Stimulated activated naive CD8-positive, alpha-beta T cell treated with anti-CD3 and anti-CD28 coated beads, Interleukin-15, Interleukin-2, amounts not matched to agents 100 U/mL and 50 U/mL, for 24 hours (primary cell): ENCODE data around the gene P2RY2.
"Not testable (repeated sequence)": the region's sequence is repeated elsewhere in the genome, so short reads cannot be mapped to it uniquely, and the experiment has no call there.

Experiments used
- ATAC-seq: fragments of 150-1000 bp; cut with Tn5 transposase; one replicate; pipeline ENCODE4 v1.10.0; 2021
- DNase-seq: peaks from one replicate; pipeline ENCODE4 v3.0.0; 2021

Gene P2RY2

DNA sequence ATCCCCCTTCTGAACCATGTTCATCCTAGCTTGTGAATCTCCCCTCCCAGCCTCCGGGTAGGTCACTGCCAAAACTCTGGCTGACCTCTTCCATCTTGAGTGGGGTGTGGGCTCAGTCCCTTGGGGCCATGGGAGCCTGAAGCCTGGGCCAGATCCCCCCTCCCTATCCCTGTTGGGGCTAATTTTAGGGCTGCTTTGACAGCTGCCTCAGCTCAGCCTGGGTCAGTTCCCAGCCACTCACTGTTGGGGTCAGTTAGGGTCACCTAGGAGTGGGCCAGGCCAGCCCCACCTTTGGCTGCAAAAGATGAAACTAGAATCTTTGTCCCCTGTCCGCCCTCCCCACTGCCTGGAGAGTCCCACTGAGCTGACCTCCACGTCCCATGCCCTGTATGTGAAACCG is 29.8 kb upstream of the P2RY2 start:
- no peak for ATAC-seq
- no peak for DNase-seq

DNA sequence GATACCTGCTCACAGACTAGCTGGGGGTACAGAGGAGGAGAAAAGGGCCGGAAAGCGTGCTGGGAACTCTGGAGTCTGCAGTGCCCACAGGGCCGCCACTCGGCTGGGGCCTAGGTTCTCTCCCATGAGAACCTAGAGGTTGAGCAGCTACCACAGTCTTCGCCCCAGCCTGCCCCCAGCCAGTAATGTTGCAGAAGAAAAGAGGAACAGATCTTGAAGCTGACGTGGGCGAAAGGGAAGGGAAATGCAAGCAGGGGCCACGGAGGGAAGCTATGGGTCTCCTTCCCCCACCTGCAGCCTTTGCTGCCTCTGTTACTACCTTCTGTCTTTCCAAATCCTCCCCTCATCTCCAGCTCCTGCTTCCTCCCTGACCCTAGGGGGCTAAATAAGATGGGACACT is 28.8 kb upstream of the P2RY2 start:
- no peak for ATAC-seq
- DNase-seq = no peak

DNA sequence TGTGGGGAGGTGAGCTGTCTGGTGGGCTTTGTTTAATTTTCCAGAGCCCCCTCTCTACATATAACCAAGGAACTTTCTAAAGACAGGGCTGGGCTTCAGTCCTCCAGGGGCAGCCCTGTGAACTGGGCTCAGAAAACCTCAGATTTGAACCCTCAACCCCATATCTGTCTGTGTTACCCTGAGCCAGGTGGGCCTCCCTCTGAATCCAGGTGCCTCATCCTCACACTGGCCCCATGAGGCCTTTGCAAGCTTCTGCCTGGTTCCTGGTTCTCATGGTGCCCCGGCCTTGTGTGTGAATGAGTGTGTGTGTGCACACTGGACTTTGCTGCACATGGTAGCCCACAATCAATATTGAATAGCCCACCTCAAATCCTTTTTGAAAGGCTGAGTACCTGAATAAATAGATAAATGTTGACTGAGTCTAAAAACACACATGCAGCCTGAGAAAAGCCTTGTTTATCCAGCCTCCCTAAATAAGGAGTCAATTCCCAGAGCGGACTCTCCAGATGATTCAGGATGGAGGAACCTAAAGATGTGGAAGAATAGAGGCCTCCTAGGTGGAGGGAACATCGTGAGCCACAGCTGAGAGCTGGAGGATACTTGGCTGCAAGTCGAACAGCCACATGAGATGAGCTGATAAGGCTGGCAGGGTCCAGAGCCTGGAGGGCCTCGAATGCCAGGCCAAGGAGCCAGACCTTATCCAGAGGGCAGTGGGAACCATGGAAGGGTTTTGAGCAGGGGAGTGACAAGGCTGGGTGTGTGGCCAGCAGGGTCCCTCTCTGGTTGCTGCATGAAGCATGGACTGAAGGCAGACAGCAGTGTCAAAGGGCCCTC is 28.1 kb upstream of the P2RY2 start:
- ATAC-seq (no peak), DNase-seq (no peak)

DNA sequence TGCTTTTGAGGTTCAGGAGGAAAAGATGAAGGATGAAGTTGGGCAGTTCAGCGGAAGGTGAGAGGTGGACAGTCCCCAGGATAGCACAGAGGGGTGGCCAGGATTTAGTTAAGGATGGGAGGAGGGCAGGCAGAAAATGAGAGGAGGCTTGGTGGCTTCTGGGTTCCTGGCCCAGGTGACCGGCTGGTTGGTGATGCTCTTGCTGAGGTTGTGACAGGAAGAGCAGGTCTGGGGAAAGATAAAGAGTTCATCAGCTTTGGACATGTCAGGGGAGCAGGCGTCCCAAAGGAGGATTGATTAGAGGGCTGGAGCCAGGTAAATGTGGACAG is 27.6 kb upstream of the P2RY2 start:
- DNase-seq = no peak
- no peak for ATAC-seq

DNA sequence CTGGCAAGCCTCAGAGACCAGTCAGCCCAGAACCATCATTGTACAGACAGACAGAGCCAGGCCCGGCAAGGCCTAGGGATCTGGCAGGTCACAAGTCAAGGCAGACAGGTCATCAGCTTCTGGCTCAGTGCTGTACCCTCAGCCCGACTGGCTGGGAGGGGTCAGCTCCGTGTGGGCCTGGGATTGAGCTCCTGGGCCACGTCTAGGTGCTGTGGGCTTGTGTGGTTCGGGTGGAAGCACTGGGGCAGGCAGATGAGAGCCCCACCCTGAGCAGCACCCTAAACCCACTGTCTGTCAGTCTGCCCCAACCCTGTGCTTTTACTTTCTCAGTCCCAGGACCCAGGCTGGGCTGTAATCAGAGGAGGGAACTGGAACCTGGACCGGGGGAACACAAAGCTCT is 26.9 kb upstream of the P2RY2 start:
- ATAC-seq (no peak), DNase-seq (no peak)

- ATAC-seq = no peak
- DNase-seq = no peak
Observed at GRCh38 chr11:73192272-73192671, 25.8 kb upstream of the P2RY2 start.

GRCh38 chr11:73193251-73194033 is 24.6 kb upstream of the P2RY2 start:
- DNase-seq (no peak), ATAC-seq (no peak)

DNA sequence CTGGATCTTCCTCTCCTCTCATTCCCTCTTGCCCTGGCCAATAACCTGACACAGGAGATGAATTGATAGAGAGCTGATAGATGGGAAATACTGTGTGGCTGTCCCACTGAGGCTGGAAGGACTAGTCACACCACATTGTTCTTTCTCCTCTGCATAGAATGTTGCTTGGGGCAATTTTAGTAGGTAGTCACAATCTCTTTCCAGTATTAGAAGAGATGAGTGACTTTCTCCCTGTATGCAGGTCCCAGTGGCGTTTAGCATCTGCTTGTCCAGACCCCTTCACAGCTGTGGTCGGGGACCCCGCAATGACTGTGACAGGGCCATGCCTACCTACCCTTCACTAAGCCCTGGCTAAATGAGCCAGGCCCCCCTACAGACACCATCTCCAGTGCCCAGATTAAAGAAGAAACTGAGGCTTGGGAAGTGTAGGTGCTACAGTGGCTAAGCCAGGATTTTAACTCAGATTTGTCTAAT is 24.0 kb upstream of the P2RY2 start:
- no peak for ATAC-seq
- no peak for DNase-seq

GRCh38 chr11:73194593-73194992 is 23.5 kb upstream of the P2RY2 start:
- DNase-seq (no peak), ATAC-seq (no peak)

- DNase-seq (no peak), ATAC-seq (no peak)
Observed at GRCh38 chr11:73195191-73196007, 22.7 kb upstream of the P2RY2 start.

DNA sequence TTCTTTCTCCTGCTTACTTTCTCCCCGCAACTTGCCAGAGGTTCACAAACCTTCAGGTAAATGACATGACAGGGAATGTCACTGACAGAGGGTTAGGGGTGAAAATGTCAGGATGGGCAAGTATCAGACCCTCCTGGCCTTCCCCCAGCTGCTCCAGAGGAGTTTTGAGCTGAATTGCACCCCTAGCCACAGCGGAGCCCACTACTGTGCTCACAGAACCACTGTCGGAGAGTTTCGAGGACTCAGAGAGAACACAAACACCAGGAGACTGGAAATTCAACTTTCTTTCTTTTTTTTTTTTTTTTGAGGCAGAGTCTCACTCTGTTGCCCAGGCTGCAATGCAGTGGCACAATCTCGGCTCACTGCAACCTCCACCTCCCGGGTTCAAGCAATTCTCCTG is 21.5 kb upstream of the P2RY2 start:
- DNase-seq = no peak

GRCh38 chr11:73197348-73197747 is 20.7 kb upstream of the P2RY2 start:
- DNase-seq = no peak
- no peak for ATAC-seq

More for the DNA sequence above, 21.5 kb upstream of the P2RY2 start:
- no peak for ATAC-seq

GRCh38 chr11:73197787-73198186 is 20.3 kb upstream of the P2RY2 start:
- not testable (repeated sequence) for DNase-seq

GRCh38 chr11:73198677-73199076 is 19.4 kb upstream of the P2RY2 start:
- ATAC-seq (no peak), DNase-seq (no peak)

More at GRCh38 chr11:73197787-73198186, 20.3 kb upstream of the P2RY2 start:
- not testable (repeated sequence) for ATAC-seq

- no peak for ATAC-seq
- no peak for DNase-seq
Observed at GRCh38 chr11:73199446-73199845, 18.6 kb upstream of the P2RY2 start.

DNA sequence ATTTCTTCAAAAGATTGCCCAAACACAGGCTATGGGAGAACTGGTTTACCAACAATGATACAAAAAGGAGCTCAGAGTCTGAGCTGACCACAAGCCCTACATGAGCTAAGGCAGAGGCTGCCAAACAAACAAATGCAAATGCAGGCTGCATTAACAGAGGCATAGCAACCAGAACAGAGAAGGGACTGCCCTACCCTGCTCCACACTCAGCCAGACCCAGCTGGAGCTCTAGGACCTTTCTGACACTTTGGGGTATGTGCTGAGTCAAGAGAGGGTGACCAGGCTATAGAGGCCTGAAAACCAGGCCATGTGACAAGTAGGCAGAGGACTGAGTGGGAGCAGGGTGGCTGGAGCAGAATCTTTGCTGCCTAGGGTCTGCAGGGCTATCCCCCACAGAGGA is 17.8 kb upstream of the P2RY2 start:
- no peak for DNase-seq
- no peak for ATAC-seq

GRCh38 chr11:73201249-73201648 is 16.8 kb upstream of the P2RY2 start:
- ATAC-seq (no peak), DNase-seq (no peak)

DNA sequence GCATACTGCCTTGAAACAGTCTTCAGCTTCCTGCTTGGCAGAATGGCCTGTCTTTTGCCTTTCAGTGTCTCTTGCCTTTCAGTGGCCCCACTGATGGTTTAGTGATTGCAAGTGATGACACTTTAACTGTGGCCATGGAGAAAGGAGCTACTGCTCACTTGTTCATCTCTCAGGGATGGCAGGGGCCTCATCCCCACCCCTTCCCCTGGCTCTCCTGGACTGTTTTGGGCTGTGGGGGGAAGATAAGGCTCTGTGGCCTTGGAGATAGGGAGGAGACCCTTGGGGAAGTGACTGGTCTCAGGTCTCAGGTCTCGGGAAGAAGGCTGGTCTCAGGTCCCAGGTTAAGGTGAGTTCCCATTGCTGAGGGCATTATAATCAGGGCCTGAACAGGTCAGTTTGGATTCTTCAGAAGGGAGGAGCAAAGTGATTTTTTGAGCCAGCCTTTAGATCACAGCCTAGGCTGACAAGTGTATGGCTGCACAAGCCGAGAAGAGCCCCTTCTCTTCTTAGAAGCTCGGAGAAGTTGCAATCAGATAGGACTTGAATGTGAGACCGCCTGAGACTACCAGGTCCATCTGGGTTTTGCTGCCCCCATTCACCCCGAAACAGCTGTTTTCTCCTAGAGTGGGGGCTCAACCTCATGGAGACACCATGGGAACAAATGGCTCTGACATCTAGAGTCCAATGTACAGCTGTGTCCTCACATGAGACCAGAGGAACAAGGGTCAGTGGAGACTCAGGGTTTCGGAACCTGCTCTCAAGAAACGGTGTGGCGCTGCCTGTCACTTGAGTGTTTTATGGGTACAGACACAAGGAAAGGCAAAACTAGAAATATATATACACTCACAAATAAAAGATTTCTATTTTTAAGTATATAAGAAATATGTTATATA is 15.9 kb upstream of the P2RY2 start:
- DNase-seq (no peak), ATAC-seq (no peak)

DNA sequence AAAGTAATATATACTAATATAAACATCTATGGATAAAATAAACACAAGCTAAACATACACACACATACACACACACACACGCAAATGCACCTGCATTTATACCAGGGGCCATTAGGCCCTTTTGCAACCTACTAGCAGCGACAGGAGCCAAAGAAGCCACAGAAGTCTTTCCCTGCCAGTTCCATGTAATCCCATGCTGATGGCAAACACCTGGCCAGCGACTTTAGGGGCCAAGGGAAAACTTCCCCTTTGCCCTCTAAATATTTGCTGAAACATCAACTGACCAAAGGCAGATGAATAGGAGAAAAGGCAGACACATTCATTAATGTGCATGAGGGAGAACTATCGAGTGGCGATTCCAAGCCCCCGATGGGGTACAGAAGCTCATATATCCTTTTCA is 14.8 kb upstream of the P2RY2 start:
- no peak for DNase-seq
- no peak for ATAC-seq

DNA sequence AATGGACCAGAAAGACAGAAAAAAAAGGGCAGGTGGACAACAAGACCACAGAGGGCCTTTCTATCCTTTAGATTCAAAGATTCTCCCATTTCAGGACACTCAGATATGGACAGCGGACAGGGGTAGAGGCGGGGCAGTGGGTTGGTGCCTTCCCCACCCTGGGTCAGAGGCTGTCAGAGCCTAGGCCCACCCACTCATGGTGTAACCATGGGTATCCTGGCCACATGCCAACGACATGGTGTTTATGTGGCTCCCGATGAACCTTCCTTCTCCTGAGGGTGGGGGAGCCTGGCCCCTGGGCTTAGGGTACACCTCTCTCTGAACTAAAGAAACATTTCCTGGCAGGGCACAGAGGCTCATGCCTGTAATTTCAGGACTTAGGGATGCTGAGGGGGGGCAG is 14.3 kb upstream of the P2RY2 start:
- DNase-seq = no peak
- ATAC-seq = no peak

DNA sequence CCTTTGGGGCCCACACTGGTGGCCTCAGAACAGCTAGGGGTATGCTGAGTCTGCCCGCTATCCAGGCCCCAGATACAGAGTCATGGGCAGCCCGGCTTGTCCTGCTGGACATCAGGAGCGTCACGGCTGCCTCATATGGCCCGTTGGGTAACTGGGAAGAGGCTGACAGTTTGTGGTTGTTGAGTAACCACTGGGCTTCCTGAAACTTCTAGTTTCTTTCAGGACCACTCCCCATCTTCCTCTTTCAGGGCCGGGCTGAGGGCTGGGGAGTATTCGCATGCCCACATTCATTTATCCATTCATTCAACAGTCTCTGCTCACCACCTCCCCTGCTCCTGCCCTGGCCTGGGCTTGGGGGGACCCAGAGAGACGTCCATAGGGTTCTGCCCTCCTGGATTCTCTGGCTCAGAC is 13.4 kb upstream of the P2RY2 start:
- ATAC-seq (no peak), DNase-seq (no peak)
